Neutrophil (primary cell): ENCODE results near the gene ZNF484.
"Not testable (repeated sequence)": the region's sequence is repeated elsewhere in the genome, so short reads cannot be mapped to it uniquely, and the experiment has no call there.

Experiments
- H3K27ac ChIP-seq: fragments of 200-600 bp; sonication (generic); 2 replicates; pipeline ENCODE4 v1.5.1; 2016; ENCODE audit warnings: mild to moderate bottlenecking, moderate library complexity
- H3K27me3 ChIP-seq: fragments of 200-600 bp; sonication (generic); 2 replicates; pipeline ENCODE4 v1.6.0; 2016; ENCODE audit warnings: mild to moderate bottlenecking
- H3K36me3 ChIP-seq: fragments of 200-600 bp; sonication (generic); 2 replicates; pipeline ENCODE4 v1.5.1; 2017
- H3K4me1 ChIP-seq, 2 experiments: fragments of 200-600 bp in 1 of 2; sonication (generic) in 1 of 2; 1 replicate in 1 of 2; 2 replicates in 1 of 2; pipeline versions ENCODE4 v1.5.1 to v1.6.1; 2013 to 2016; ENCODE audit warnings: low read depth in 1 of 2, low read length in 1 of 2, mild to moderate bottlenecking in 1 of 2, moderate library complexity in 1 of 2; ENCODE audit not compliant: control insufficient read depth in 1 of 2, insufficient read depth in 1 of 2
- H3K4me3 ChIP-seq, 2 experiments: fragments of 200-600 bp in 1 of 2; sonication (generic) in 1 of 2; 1 replicate in 1 of 2; 2 replicates in 1 of 2; pipeline ENCODE4 v1.5.1; 2013 to 2016; ENCODE audit warnings: low read depth in 1 of 2, low read length in 1 of 2, mild to moderate bottlenecking in 1 of 2, moderate library complexity in 1 of 2
- H3K9me3 ChIP-seq: fragments of 200-600 bp; sonication (generic); 2 replicates; pipeline ENCODE4 v1.5.1; 2016
- TF ChIP-seq, protein P1 (sequence below): fragments of 200-600 bp; sonication (generic); IDR thresholded peaks from 2 replicates; pipeline ENCODE4 v1.5.1; 2016; ENCODE audit warnings: antibody characterized with exemption

ZNF484 gene

DNA sequence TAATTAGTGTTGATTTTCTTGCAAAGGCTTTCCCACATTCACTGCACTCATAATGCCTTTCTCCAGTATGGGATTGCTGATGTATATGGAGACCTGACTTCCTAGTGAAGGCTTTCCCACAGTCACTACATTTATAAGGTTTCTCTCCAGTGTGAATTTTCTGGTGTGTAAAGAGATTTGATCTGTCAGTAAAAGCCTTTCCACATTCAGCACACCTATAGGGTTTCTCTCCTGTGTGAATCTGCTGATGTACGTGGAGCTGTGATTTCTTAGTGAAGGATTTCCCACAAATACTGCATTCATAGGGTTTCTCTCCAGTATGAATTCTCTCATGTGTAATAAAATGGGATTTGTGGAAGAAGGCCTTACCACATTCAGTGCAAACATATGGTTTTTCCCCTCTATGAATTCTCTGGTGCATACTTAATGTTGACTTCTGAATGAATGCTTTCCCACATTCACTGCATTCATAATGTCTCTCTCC lies 31.1 kb downstream of the ZNF484 start:
- H3K27ac ChIP-seq = no peak overlapping the region
- TF ChIP-seq, protein P1, sequence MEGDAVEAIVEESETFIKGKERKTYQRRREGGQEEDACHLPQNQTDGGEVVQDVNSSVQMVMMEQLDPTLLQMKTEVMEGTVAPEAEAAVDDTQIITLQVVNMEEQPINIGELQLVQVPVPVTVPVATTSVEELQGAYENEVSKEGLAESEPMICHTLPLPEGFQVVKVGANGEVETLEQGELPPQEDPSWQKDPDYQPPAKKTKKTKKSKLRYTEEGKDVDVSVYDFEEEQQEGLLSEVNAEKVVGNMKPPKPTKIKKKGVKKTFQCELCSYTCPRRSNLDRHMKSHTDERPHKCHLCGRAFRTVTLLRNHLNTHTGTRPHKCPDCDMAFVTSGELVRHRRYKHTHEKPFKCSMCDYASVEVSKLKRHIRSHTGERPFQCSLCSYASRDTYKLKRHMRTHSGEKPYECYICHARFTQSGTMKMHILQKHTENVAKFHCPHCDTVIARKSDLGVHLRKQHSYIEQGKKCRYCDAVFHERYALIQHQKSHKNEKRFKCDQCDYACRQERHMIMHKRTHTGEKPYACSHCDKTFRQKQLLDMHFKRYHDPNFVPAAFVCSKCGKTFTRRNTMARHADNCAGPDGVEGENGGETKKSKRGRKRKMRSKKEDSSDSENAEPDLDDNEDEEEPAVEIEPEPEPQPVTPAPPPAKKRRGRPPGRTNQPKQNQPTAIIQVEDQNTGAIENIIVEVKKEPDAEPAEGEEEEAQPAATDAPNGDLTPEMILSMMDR = no peak
- peaks cover 34% of the 10 kb centered on the region for H3K36me3 ChIP-seq
- H3K9me3 ChIP-seq = peaks cover 61% of the 10 kb centered on the region
- H3K4me1 ChIP-seq = no peaks in the 10 kb centered on the region
- no peak overlapping the region for H3K4me3 ChIP-seq
- no peaks in the 10 kb centered on the region for H3K27me3 ChIP-seq

DNA sequence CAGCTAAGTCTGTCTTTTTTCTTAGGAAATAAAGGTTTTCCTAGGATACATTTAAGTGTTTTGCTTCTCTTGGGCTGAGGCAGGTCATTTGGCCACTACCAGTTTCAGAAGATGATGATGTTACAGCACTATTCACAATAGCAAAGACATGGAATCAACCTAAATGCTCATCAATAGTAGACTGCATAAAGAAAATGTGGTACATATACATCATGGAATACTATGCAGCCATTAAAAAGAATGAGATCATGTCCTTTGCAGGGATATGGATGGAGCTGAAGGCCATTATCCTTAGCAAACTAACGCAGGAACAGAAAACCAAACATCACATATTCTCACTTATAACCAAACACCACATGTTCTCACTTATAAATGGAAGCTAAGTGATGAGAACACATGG lies 39.4 kb downstream of the ZNF484 start:
- not testable (repeated sequence) for H3K36me3 ChIP-seq, H3K4me3 ChIP-seq
- H3K9me3 ChIP-seq = peaks cover 25% of the 10 kb centered on the region

DNA sequence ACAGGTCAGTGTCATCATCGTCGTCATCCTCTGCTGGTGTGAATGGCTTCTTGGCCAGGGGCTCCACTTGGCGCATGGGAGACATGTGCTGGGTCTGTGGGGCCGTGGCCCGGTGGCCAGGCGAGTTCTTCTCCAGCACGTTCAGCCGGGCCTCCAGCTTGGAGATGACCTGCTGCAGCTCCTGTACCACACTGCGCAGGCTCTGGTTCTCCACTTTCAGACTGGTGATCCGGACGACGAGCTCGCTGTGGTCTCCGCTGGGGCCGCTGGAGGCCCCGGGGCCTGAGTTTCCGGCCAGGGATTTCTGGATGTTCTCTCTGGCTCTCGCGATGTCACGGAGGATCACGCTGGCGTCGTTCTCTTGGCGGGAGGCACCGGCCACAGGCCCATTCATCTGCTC lies 40.6 kb downstream of the ZNF484 start:
- TF ChIP-seq, protein P1 = no peak
- Histone ChIP-seq H3K4me1 (no peaks in the 10 kb centered on the region), H3K36me3 (no peaks in the 10 kb centered on the region), H3K27me3 (no peaks in the 10 kb centered on the region), H3K9me3 (peaks cover 21% of the 10 kb centered on the region), H3K27ac (no peak overlapping the region), H3K4me3 (no peak overlapping the region)

More for the DNA sequence above, 39.4 kb downstream of the ZNF484 start:
- H3K27me3 ChIP-seq, H3K27ac ChIP-seq, H3K4me1 ChIP-seq: not testable (repeated sequence)

DNA sequence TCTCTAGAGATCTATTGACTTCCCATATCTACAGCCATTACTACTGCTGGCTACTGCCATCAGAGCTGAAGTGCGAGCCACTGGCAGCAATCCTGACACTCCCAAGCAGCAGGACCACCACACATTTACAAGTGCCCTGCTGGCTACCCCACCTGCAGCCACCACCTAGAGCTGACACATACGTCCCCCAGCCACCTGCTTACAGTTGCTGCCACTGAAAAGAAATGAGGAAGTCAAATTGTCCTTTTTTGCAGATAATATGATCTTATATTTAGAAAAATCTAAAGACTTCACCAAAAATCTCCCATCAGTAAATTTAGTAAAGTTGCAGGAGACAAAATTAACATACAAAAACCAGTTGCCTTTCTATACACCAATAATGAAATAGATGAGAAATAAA lies 48.4 kb downstream of the ZNF484 start:
- H3K27me3 ChIP-seq = peaks cover 47% of the 10 kb centered on the region
- H3K4me3 ChIP-seq = no peak overlapping the region
- H3K27ac ChIP-seq = no peak overlapping the region
- no peaks in the 10 kb centered on the region for H3K4me1 ChIP-seq
- TF ChIP-seq, protein P1 = no peak
- no peaks in the 10 kb centered on the region for H3K36me3 ChIP-seq
- H3K9me3 ChIP-seq = peaks cover 4% of the 10 kb centered on the region

DNA sequence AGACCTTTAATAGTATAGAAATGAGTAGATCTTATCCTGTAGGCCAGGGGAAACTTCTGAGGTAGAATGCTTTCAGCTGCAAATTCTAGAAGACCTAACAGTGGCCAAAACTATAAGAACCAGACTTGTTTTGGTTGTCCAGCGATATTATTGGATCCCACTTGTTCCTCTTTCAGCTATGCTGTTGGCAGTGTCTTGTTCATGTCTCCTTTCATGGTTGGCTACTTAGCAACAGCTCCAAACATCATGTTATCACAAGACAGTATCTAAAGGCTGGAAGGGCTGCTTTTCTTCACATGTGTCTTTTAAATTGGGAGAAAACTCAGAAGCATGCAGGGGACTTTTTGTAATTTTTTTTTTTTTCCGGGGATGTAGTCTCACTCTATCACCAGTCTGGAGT lies 52.8 kb downstream of the ZNF484 start:
- peaks cover 89% of the 10 kb centered on the region for H3K27me3 ChIP-seq
- H3K36me3 ChIP-seq, H3K4me3 ChIP-seq, H3K9me3 ChIP-seq, H3K27ac ChIP-seq, H3K4me1 ChIP-seq: not testable (repeated sequence)

DNA sequence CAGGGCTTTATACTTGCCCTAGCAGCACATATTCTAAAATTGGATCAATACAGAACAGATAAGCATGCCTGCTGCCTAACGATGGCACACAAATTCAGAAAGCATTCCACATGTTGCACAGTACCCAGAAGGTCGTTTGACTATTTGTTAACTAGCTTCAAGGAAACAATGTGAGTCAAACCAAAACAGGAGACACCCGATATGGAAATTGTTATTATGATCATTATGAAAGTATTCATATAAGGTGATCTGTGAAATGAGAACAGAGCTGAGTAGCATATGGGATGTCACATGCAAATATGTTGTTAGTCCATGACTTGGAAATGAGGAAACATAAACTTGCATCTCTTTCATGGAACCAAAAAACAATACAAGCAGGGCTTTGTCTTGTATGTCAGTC lies 56.9 kb downstream of the ZNF484 start:
- TF ChIP-seq, protein P1 = no peak
- no peak overlapping the region for H3K27ac ChIP-seq

DNA sequence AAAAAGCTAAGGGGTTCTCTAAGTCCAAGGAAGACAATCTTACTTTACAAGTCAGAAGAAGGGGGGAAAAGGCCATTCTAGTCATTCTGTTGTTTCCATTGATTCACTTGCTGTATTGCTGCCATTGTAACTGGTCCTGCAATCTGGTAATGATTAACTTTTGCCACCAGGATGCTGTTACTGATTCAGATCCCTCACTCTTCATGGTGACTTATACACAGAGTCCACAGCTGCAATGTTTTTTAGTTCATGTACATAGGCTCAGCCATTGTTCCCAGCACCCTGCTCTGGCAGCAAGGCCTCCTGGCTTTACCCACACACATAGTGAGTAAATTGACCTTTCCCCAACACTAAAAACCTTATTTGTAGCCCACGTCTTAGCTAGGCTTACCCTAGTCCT lies 57.9 kb downstream of the ZNF484 start:
- not testable (repeated sequence) for H3K27ac ChIP-seq, H3K4me3 ChIP-seq, H3K36me3 ChIP-seq, H3K9me3 ChIP-seq, H3K4me1 ChIP-seq
- H3K27me3 ChIP-seq = peaks cover 99% of the 10 kb centered on the region

More for the DNA sequence above, 56.9 kb downstream of the ZNF484 start:
- Histone ChIP-seq H3K4me1 (no peaks in the 10 kb centered on the region), H3K9me3 (no peaks in the 10 kb centered on the region), H3K36me3 (no peaks in the 10 kb centered on the region), H3K27me3 (peaks cover 99% of the 10 kb centered on the region), H3K4me3 (no peak overlapping the region)

DNA sequence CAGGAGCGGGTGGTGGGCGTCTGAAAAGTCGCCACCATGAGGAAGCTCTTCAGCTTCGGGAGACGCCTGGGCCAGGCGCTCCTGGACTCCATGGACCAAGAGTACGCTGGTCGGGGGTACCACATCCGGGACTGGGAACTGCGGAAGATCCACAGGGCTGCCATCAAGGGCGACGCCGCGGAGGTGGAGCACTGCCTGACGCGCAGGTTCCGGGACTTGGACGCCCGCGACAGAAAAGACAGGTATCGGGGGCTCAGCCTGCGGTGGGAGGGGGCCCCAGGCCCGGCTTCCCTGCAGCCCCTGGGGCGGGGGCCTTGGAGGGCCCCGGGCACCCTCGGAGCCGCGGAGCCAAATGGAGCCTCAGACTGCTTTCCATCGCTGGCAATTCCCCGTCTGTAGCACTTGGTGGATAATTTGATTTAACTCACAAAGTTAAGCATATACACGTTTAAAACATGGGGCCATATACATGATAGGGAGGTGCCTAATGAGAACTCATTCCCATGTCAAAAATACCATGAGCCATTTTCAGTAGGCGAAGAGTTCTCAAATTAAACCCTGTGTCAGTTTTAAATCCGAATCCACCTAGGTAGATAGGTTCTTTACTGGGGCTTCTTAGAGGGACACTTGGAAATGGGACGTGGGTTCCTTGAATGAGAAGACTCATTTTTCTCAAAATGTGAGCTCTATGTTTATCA lies 68.1 kb downstream of the ZNF484 start:
- Histone ChIP-seq H3K4me1 (peaks cover 22 to 37% of the 10 kb centered on the region in 2 experiments), H3K27me3 (peaks cover 100% of the 10 kb centered on the region)
- H3K27ac ChIP-seq, H3K4me3 ChIP-seq, H3K36me3 ChIP-seq, H3K9me3 ChIP-seq: not testable (repeated sequence)
